CD4-positive, alpha-beta T cell treated with Interleukin-10 for 1 hour (primary cell): Measurements from ENCODE around the gene TRANK1.

Experiments
- DNase-seq: peaks from one replicate; pipeline ENCODE4 v3.0.0-alpha.2; 2020

TRANK1 gene

GRCh38 chr3:36790765-36791164, 154.1 kb downstream of the TRANK1 start:
- DNase-seq = no peak

GRCh38 chr3:36786921-36787890, 157.6 kb downstream of the TRANK1 start:
- no peak for DNase-seq

- no peak for DNase-seq
Observed at GRCh38 chr3:36784138-36784635, 160.7 kb downstream of the TRANK1 start.

- no peak for DNase-seq
Observed at GRCh38 chr3:36777424-36778218, 167.2 kb downstream of the TRANK1 start.
